A549 (cell line): Measurements from ENCODE around the gene OR51E2. TPM values are rescaled to one million over a fixed set of nuclear protein-coding genes. Genes with fewer than 3 reads are reported as not detected.

Experiments
- ATAC-seq, 2 experiments: fragments of 200-7000 bp in 1 of 2; fragments of >200 bp in 1 of 2; cut with Nextera tagmentation in 1 of 2; cut with Tn5 transposase in 1 of 2; 3 replicates each; pipeline versions ENCODE4 v1.8.0 to v1.9.1; 2018 to 2020; ENCODE audit warnings: mild to moderate bottlenecking in 1 of 2, moderate library complexity in 1 of 2
- CTCF ChIA-PET: fragments of 300-600 bp; sonication (Branson Sonifier 250); formaldehyde crosslinking; extraction: SDS; loops from one replicate; lab custom pipeline; 2021; ENCODE audit warnings: antibody characterized with exemption, inconsistent platforms; lab: Yijun Ruan, JAX
- POLR2A ChIA-PET: fragments of 350-600 bp; formaldehyde crosslinking; extraction: SDS; loops from one replicate; lab custom pipeline; 2021; ENCODE audit warnings: antibody characterized with exemption, inconsistent platforms; lab: Yijun Ruan, JAX
- DNase-seq, 2 experiments: peaks; one replicate each; pipeline versions ENCODE4 v3.0.0 to v3.0.0-alpha.2; 2011 to 2016; ENCODE audit warnings: low read depth in 1 of 2, low spot score in 1 of 2
- FAIRE-seq: peaks from 2 replicates; lab custom pipeline; 2011; peaks lifted over from hg19 to GRCh38; lab: Jason Lieb, UNC
- H3K27ac ChIP-seq, 2 experiments: fragments of >200 bp; sonication (Bioruptor Twin); formaldehyde crosslinking; 3 replicates each; pipeline ENCODE4 v1.5.1; 2016 to 2017
- H3K4me1 ChIP-seq: fragments of >200 bp; sonication (Bioruptor Twin); formaldehyde crosslinking; 3 replicates; pipeline ENCODE4 v1.6.1; 2016
- H3K4me2 ChIP-seq: fragments of >200 bp; sonication (Bioruptor Twin); formaldehyde crosslinking; 3 replicates; pipeline ENCODE4 v1.6.1; 2016
- H3K4me3 ChIP-seq: fragments of >200 bp; sonication (Bioruptor Twin); formaldehyde crosslinking; 3 replicates; pipeline ENCODE4 v1.5.1; 2016
- H3K9me3 ChIP-seq: fragments of >200 bp; sonication (Bioruptor Twin); formaldehyde crosslinking; 3 replicates; pipeline ENCODE4 v1.6.1; 2016
- ATOH8 ChIP-seq: fragments of 250-450 bp; sonication (Bioruptor Pico); IDR thresholded peaks from 2 replicates; pipeline ENCODE4 v1.5.0; 2020; ENCODE audit warnings: low read depth, mild to moderate bottlenecking, moderate library complexity
- CBX2 ChIP-seq: fragments of 200-600 bp; sonication (generic); IDR thresholded peaks from 2 replicates; pipeline ENCODE4 v1.6.1; 2016; ENCODE audit warnings: low read depth, mild to moderate bottlenecking, borderline replicate concordance
- CHD2 ChIP-seq: fragments of 150-350 bp; IDR thresholded peaks from 2 replicates; pipeline ENCODE4 v1.6.1; 2014; ENCODE audit warnings: low read length; ENCODE audit not compliant: partially characterized antibody
- E2F6 ChIP-seq: IDR thresholded peaks from 2 replicates; pipeline ENCODE4 v1.6.1; 2012; ENCODE audit warnings: low read depth, borderline replicate concordance
- EHMT2 ChIP-seq: fragments of 200-600 bp; sonication (generic); IDR thresholded peaks from 2 replicates; pipeline ENCODE4 v1.6.1; 2016; ENCODE audit warnings: antibody characterized with exemption, low read depth, mild to moderate bottlenecking, moderate library complexity
- FOSB ChIP-seq: fragments of 250-450 bp; sonication (Bioruptor Pico); IDR thresholded peaks from 2 replicates; pipeline ENCODE4 v1.5.0; 2020; ENCODE audit warnings: mild to moderate bottlenecking, moderate library complexity
- FOSL2 ChIP-seq, 2 experiments: fragments of 450-650 bp in 1 of 2; fragments of >200 bp in 1 of 2; sonication (Bioruptor Twin) in 1 of 2; formaldehyde crosslinking; IDR thresholded peaks; 2 replicates each; pipeline versions ENCODE4 v1.5.0 to v1.6.1; 2016 to 2020; ENCODE audit warnings: mild to moderate bottlenecking in 1 of 2, moderate library complexity in 1 of 2
- HDAC2 ChIP-seq: fragments of 200-600 bp; sonication (generic); IDR thresholded peaks from 2 replicates; pipeline ENCODE4 v1.6.1; 2016
- HMGXB4 ChIP-seq: fragments of 250-450 bp; sonication (Bioruptor Pico); IDR thresholded peaks from 2 replicates; pipeline ENCODE4 v1.5.0; 2021; ENCODE audit warnings: mild to moderate bottlenecking, moderate library complexity, borderline replicate concordance
- HOXB5 ChIP-seq: fragments of 250-450 bp; sonication (Bioruptor Pico); IDR thresholded peaks from 2 replicates; pipeline ENCODE4 v1.5.0; 2020; ENCODE audit warnings: mild to moderate bottlenecking, moderate library complexity
- KDM5A ChIP-seq: fragments of 200-600 bp; sonication (generic); IDR thresholded peaks from 2 replicates; pipeline ENCODE4 v1.6.1; 2016; ENCODE audit warnings: antibody characterized with exemption, mild to moderate bottlenecking
- MAFK ChIP-seq: fragments of 450-650 bp; IDR thresholded peaks from 2 replicates; pipeline ENCODE4 v1.6.1; 2014; ENCODE audit not compliant: partially characterized antibody
- MAX ChIP-seq: IDR thresholded peaks from 2 replicates; pipeline ENCODE4 v1.6.1; 2012
- PBX3 ChIP-seq: IDR thresholded peaks from 2 replicates; pipeline ENCODE4 v1.6.1; 2012
- PHF8 ChIP-seq: fragments of 200-600 bp; sonication (generic); IDR thresholded peaks from 2 replicates; pipeline ENCODE4 v1.6.1; 2016; ENCODE audit warnings: low read depth, mild to moderate bottlenecking, antibody characterized with exemption, moderate library complexity, borderline replicate concordance
- POLR2AphosphoS2 ChIP-seq: conservative IDR thresholded peaks from 2 replicates; pipeline ENCODE4 v1.6.1; 2012; ENCODE audit warnings: low read length, improper control_type of control experiment, inconsistent platforms
- RCOR1 ChIP-seq: fragments of 150-350 bp; IDR thresholded peaks from 2 replicates; pipeline ENCODE4 v1.6.1; 2014; ENCODE audit warnings: antibody characterized with exemption, low read length, low read depth
- REST ChIP-seq: fragments of 200-600 bp; sonication (generic); IDR thresholded peaks from 2 replicates; pipeline ENCODE4 v1.6.1; 2016; ENCODE audit warnings: antibody characterized with exemption, mild to moderate bottlenecking, moderate library complexity
- RNF2 ChIP-seq: fragments of 200-600 bp; sonication (generic); IDR thresholded peaks from 2 replicates; pipeline ENCODE4 v1.6.1; 2016; ENCODE audit warnings: low read depth, mild to moderate bottlenecking, antibody characterized with exemption, moderate library complexity, borderline replicate concordance
- SREBF2 ChIP-seq: fragments of 450-650 bp; IDR thresholded peaks from 2 replicates; pipeline ENCODE4 v1.6.1; 2014; ENCODE audit warnings: mild to moderate bottlenecking, moderate library complexity
- ZC3H11A ChIP-seq: fragments of 450-650 bp; IDR thresholded peaks from 2 replicates; pipeline ENCODE4 v1.6.1; 2014; ENCODE audit warnings: antibody characterized with exemption, mild to moderate bottlenecking
- ZFP36 ChIP-seq: fragments of 450-650 bp; IDR thresholded peaks from 2 replicates; pipeline ENCODE4 v1.6.1; 2014; ENCODE audit warnings: borderline replicate concordance; ENCODE audit not compliant: partially characterized antibody
- WGBS: methylation state at CpG from one replicate; pipeline ENCODE4 v1.1.6; 2017; ENCODE audit errors: missing lambda C conversion rate; 5-methylcytosine and 5-hydroxymethylcytosine counted together
- polyA plus RNA-seq, 4 experiments: library from polyadenylated mRNA; depleted of rRNA in 3 of 4; stranded (reverse); fragments of >200 nt; fragmentation: RNase III in 1 of 4; extraction: RNeasy Plus Mini Kit Qiagen cat#74134 plus additional on column Dnase treatment in 1 of 4; gene quantifications; 2 replicates in 3 of 4; 3 replicates in 1 of 4; pipeline ENCODE4 v1.2.3, GENCODE V29; 2011 to 2017

Gene OR51E2
- polyA plus RNA-seq, 2 of the 4 experiments (the other 2 are of a cell fraction), result not detected

- 0% methylated on average over 5 of the region's 5 CpGs for WGBS
- ATAC-seq, result no peak
- CTCF ChIA-PET, result no interaction called here
Measured at GRCh38 chr11:4704054-4704789, 6.6 kb upstream of the OR51E2 start, which contains the start of gene MMP26. MMP26 (plus strand) TSS chr11:4704784.

GRCh38 chr11:4700436-4700820, 2.8 kb upstream of the OR51E2 start:
- H3K4me1 ChIP-seq, result no peaks in the 10 kb centered on the region
- POLR2A ChIA-PET, result no interaction called here
- no peak overlapping the region for H3K27ac ChIP-seq
- CTCF ChIA-PET, result no interaction called here
- no peak for DNase-seq
- ATAC-seq, result no peak
- no peak overlapping the region for H3K4me3 ChIP-seq
- H3K9me3 ChIP-seq, result no peaks in the 10 kb centered on the region
- WGBS, result 76% methylated on average over 1 of the region's 1 CpG
- TF ChIP-seq PHF8 (no peak), E2F6 (no peak), ZC3H11A (no peak), REST (no peak), RCOR1 (no peak), ATOH8 (CRISPR knock-in tag) (no peak), EHMT2 (no peak), POLR2AphosphoS2 (no peak), KDM5A (no peak), HDAC2 (no peak), CBX2 (no peak), ZFP36 (no peak), MAFK (no peak), PBX3 (no peak), FOSL2 (IDR thresholded peaks at IDR 0.05) (no peak), FOSL2 (CRISPR knock-in tag; IDR thresholded peaks at IDR 0.05) (no peak), FOSB (CRISPR knock-in tag) (no peak), RNF2 (no peak), HMGXB4 (CRISPR knock-in tag) (no peak), SREBF2 (no peak), HOXB5 (CRISPR knock-in tag) (no peak)
- FAIRE-seq, result no peak
- no peak overlapping the region for H3K4me2 ChIP-seq

More at GRCh38 chr11:4704054-4704789, 6.6 kb upstream of the OR51E2 start, which contains the start of gene MMP26:
- POLR2A ChIA-PET, result no interaction called here
- Histone ChIP-seq H3K4me1 (no peaks in the 10 kb centered on the region), H3K27ac (no peak within 1 kb of the TSS), H3K4me2 (no peak within 1 kb of the TSS), H3K9me3 (no peaks in the 10 kb centered on the region), H3K4me3 (no peak within 1 kb of the TSS)
- FAIRE-seq (no peak), DNase-seq (no peak)
- TF ChIP-seq SREBF2, result no peak
- TF ChIP-seq CHD2, result no peak
- no peak for TF ChIP-seq E2F6
- no peak for TF ChIP-seq HDAC2
- TF ChIP-seq MAX, result no peak
